ENCODE measurements around the gene ORC3. TPM values are rescaled to one million over a fixed set of nuclear protein-coding genes. Genes with fewer than 3 reads are reported as not detected.
"Not testable (repeated sequence)": the region's sequence is repeated elsewhere in the genome, so short reads cannot be mapped to it uniquely, and the experiment has no call there.

ORC3 gene
- polyA plus RNA-seq, 1 donor: 27.0 TPM

GRCh38 chr6:87590417-87590880 is 514 bp downstream of the ORC3 start:
- Histone ChIP-seq H3K27me3 (ENCODE audit: control insufficient read depth, insufficient read depth, low read length) (no peaks in the 10 kb centered on the region), H3K4me1 (ENCODE audit: control insufficient read depth, insufficient read depth, low read length) (peaks cover 8% of the 10 kb centered on the region)

GRCh38 chr6:87590990-87591389 is 1.1 kb downstream of the ORC3 start:
- H3K4me1 ChIP-seq (ENCODE audit: control insufficient read depth, insufficient read depth, low read length): peaks cover 8% of the 10 kb centered on the region
- H3K9me3 ChIP-seq (ENCODE audit: control insufficient read depth, low read depth, low read length): no peaks in the 10 kb centered on the region
- H3K4me3 ChIP-seq (ENCODE audit: low read length): peak overlapping the region; percentile 78
- H3K27me3 ChIP-seq (ENCODE audit: control insufficient read depth, insufficient read depth, low read length): no peaks in the 10 kb centered on the region
- H3K27ac ChIP-seq (ENCODE audit: low read length): no peak overlapping the region
- no peak for DNase-seq
- H3K36me3 ChIP-seq (ENCODE audit: control insufficient read depth, insufficient read depth, low read length): peaks cover 9% of the 10 kb centered on the region
- 17% methylated on average over 1 of the region's 4 CpGs for WGBS (ENCODE audit: insufficient coverage, low lambda C conversion rate)

More at GRCh38 chr6:87590417-87590880, 514 bp downstream of the ORC3 start:
- H3K27ac ChIP-seq (ENCODE audit: low read length): peak overlapping the region; percentile 67
- H3K36me3 ChIP-seq (ENCODE audit: control insufficient read depth, insufficient read depth, low read length): peaks cover 5% of the 10 kb centered on the region
- peak overlapping the region; percentile 78 for H3K4me3 ChIP-seq (ENCODE audit: low read length)
- no peaks in the 10 kb centered on the region for H3K9me3 ChIP-seq (ENCODE audit: control insufficient read depth, low read depth, low read length)
- DNase-seq: no peak
- 5% methylated on average over 5 of the region's 11 CpGs for WGBS (ENCODE audit: insufficient coverage, low lambda C conversion rate)

GRCh38 chr6:87600576-87600975 is 10.6 kb downstream of the ORC3 start:
- 100% methylated on average over 1 of the region's 1 CpG for WGBS (ENCODE audit: insufficient coverage, low lambda C conversion rate)
- H3K9me3 ChIP-seq (ENCODE audit: control insufficient read depth, low read depth, low read length): no peaks in the 10 kb centered on the region

GRCh38 chr6:87606199-87606598 is 16.3 kb downstream of the ORC3 start:
- Histone ChIP-seq H3K36me3 (ENCODE audit: control insufficient read depth, insufficient read depth, low read length) (peaks cover 16% of the 10 kb centered on the region), H3K9me3 (ENCODE audit: control insufficient read depth, low read depth, low read length) (no peaks in the 10 kb centered on the region), H3K27me3 (ENCODE audit: control insufficient read depth, insufficient read depth, low read length) (no peaks in the 10 kb centered on the region), H3K4me1 (ENCODE audit: control insufficient read depth, insufficient read depth, low read length) (no peaks in the 10 kb centered on the region), H3K4me3 (ENCODE audit: low read length) (no peak overlapping the region), H3K27ac (ENCODE audit: low read length) (no peak overlapping the region)
- WGBS (ENCODE audit: insufficient coverage, low lambda C conversion rate): no CpG with 5 or more reads among the region's 2 CpGs
- no peak for DNase-seq

More at GRCh38 chr6:87600576-87600975, 10.6 kb downstream of the ORC3 start:
- no peak for DNase-seq
- Histone ChIP-seq H3K4me1 (ENCODE audit: control insufficient read depth, insufficient read depth, low read length) (no peaks in the 10 kb centered on the region), H3K27ac (ENCODE audit: low read length) (no peak overlapping the region), H3K36me3 (ENCODE audit: control insufficient read depth, insufficient read depth, low read length) (peaks cover 8% of the 10 kb centered on the region), H3K27me3 (ENCODE audit: control insufficient read depth, insufficient read depth, low read length) (no peaks in the 10 kb centered on the region), H3K4me3 (ENCODE audit: low read length) (no peak overlapping the region)

GRCh38 chr6:87608802-87609201 is 18.9 kb downstream of the ORC3 start:
- H3K4me3 ChIP-seq (ENCODE audit: low read length): no peak overlapping the region
- H3K4me1 ChIP-seq (ENCODE audit: control insufficient read depth, insufficient read depth, low read length): no peaks in the 10 kb centered on the region
- 93% methylated on average over 3 of the region's 3 CpGs for WGBS (ENCODE audit: insufficient coverage, low lambda C conversion rate)
- no peaks in the 10 kb centered on the region for H3K27me3 ChIP-seq (ENCODE audit: control insufficient read depth, insufficient read depth, low read length)
- DNase-seq: no peak
- H3K27ac ChIP-seq (ENCODE audit: low read length): no peak overlapping the region
- no peaks in the 10 kb centered on the region for H3K9me3 ChIP-seq (ENCODE audit: control insufficient read depth, low read depth, low read length)
- H3K36me3 ChIP-seq (ENCODE audit: control insufficient read depth, insufficient read depth, low read length): peaks cover 17% of the 10 kb centered on the region

GRCh38 chr6:87613018-87613417 is 23.1 kb downstream of the ORC3 start:
- H3K27ac ChIP-seq (ENCODE audit: low read length); H3K27me3 ChIP-seq (ENCODE audit: control insufficient read depth, insufficient read depth, low read length); H3K4me3 ChIP-seq (ENCODE audit: low read length); H3K4me1 ChIP-seq (ENCODE audit: control insufficient read depth, insufficient read depth, low read length); DNase-seq; H3K9me3 ChIP-seq (ENCODE audit: control insufficient read depth, low read depth, low read length): not testable (repeated sequence)
- whole genome bisulfite sequencing (ENCODE audit: insufficient coverage, low lambda C conversion rate): no CpG with 5 or more reads among the region's 2 CpGs
- H3K36me3 ChIP-seq (ENCODE audit: control insufficient read depth, insufficient read depth, low read length): peaks cover 18% of the 10 kb centered on the region

GRCh38 chr6:87617405-87617804 is 27.5 kb downstream of the ORC3 start:
- Histone ChIP-seq H3K9me3 (ENCODE audit: control insufficient read depth, low read depth, low read length) (no peaks in the 10 kb centered on the region), H3K27ac (ENCODE audit: low read length) (no peak overlapping the region), H3K4me3 (ENCODE audit: low read length) (no peak overlapping the region), H3K27me3 (ENCODE audit: control insufficient read depth, insufficient read depth, low read length) (no peaks in the 10 kb centered on the region), H3K36me3 (ENCODE audit: control insufficient read depth, insufficient read depth, low read length) (peaks cover 21% of the 10 kb centered on the region), H3K4me1 (ENCODE audit: control insufficient read depth, insufficient read depth, low read length) (no peaks in the 10 kb centered on the region)
- DNase-seq: no peak
- WGBS (ENCODE audit: insufficient coverage, low lambda C conversion rate): 100% methylated on average over 1 of the region's 4 CpGs

- H3K9me3 ChIP-seq (ENCODE audit: control insufficient read depth, low read depth, low read length): no peaks in the 10 kb centered on the region
- H3K36me3 ChIP-seq (ENCODE audit: control insufficient read depth, insufficient read depth, low read length): peaks cover 22% of the 10 kb centered on the region
- no peak overlapping the region for H3K4me3 ChIP-seq (ENCODE audit: low read length)
- no peaks in the 10 kb centered on the region for H3K27me3 ChIP-seq (ENCODE audit: control insufficient read depth, insufficient read depth, low read length)
- H3K4me1 ChIP-seq (ENCODE audit: control insufficient read depth, insufficient read depth, low read length): no peaks in the 10 kb centered on the region
- no peak overlapping the region for H3K27ac ChIP-seq (ENCODE audit: low read length)
- WGBS (ENCODE audit: insufficient coverage, low lambda C conversion rate): 100% methylated on average over 2 of the region's 3 CpGs
- DNase-seq: no peak
Measured at GRCh38 chr6:87618531-87618930, 28.6 kb downstream of the ORC3 start.

GRCh38 chr6:87623248-87623647 is 33.3 kb downstream of the ORC3 start:
- H3K36me3 ChIP-seq (ENCODE audit: control insufficient read depth, insufficient read depth, low read length): peaks cover 15% of the 10 kb centered on the region
- H3K27ac ChIP-seq (ENCODE audit: low read length): no peak overlapping the region
- no peaks in the 10 kb centered on the region for H3K9me3 ChIP-seq (ENCODE audit: control insufficient read depth, low read depth, low read length)
- no peak for DNase-seq
- H3K27me3 ChIP-seq (ENCODE audit: control insufficient read depth, insufficient read depth, low read length): no peaks in the 10 kb centered on the region
- no peak overlapping the region for H3K4me3 ChIP-seq (ENCODE audit: low read length)
- no CpG with 5 or more reads among the region's 3 CpGs for WGBS (ENCODE audit: insufficient coverage, low lambda C conversion rate)
- no peaks in the 10 kb centered on the region for H3K4me1 ChIP-seq (ENCODE audit: control insufficient read depth, insufficient read depth, low read length)

GRCh38 chr6:87628424-87628823 is 38.5 kb downstream of the ORC3 start:
- H3K4me1 ChIP-seq (ENCODE audit: control insufficient read depth, insufficient read depth, low read length): peaks cover 13% of the 10 kb centered on the region
- DNase-seq: peak; percentile 29 to 83
- peak overlapping the region; percentile 77 for H3K27ac ChIP-seq (ENCODE audit: low read length)
- WGBS (ENCODE audit: insufficient coverage, low lambda C conversion rate): 18% methylated on average over 1 of the region's 2 CpGs
- no peaks in the 10 kb centered on the region for H3K27me3 ChIP-seq (ENCODE audit: control insufficient read depth, insufficient read depth, low read length)
- no peaks in the 10 kb centered on the region for H3K9me3 ChIP-seq (ENCODE audit: control insufficient read depth, low read depth, low read length)
- H3K4me3 ChIP-seq (ENCODE audit: low read length): no peak overlapping the region
- peaks cover 4% of the 10 kb centered on the region for H3K36me3 ChIP-seq (ENCODE audit: control insufficient read depth, insufficient read depth, low read length)

- peaks cover 13% of the 10 kb centered on the region for H3K4me1 ChIP-seq (ENCODE audit: control insufficient read depth, insufficient read depth, low read length)
- H3K27ac ChIP-seq (ENCODE audit: low read length): peak overlapping the region; percentile 77
- peak in 1 of 2 donors; percentile 10 for DNase-seq
- no peaks in the 10 kb centered on the region for H3K9me3 ChIP-seq (ENCODE audit: control insufficient read depth, low read depth, low read length)
- no peaks in the 10 kb centered on the region for H3K27me3 ChIP-seq (ENCODE audit: control insufficient read depth, insufficient read depth, low read length)
- peaks cover 3% of the 10 kb centered on the region for H3K36me3 ChIP-seq (ENCODE audit: control insufficient read depth, insufficient read depth, low read length)
- no peak overlapping the region for H3K4me3 ChIP-seq (ENCODE audit: low read length)
Measured at GRCh38 chr6:87628881-87629280, 38.9 kb downstream of the ORC3 start.

Measured in large intestine (tissue), 3 donors.